ENCODE measurements around the gene TADA2B.
A peak's percentile ranks its signal among the peaks of the same experiment; 100 is the strongest.

The TADA2B gene

DNA sequence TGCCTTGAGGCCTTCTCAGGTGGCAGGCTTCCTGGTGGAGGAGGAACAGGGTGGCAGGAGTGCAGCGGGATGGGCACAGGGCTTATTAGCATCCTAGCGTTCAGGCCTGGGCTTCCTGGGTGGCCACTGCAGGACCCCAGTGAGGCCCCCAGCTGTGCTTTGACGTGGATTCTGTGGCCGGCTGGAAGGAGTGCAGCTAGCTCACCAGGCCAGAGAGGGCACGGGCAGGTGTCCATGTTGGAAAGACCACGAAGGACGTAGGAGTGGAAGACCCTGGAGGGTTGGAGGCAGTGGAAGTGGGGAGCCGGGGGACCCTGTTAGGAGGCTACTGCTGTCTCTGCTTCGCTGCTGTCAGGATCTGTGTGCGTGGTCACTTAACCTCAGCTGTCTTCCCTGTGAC, 13.3 kb upstream of the TADA2B start:
- DNase-seq (ENCODE audit: low read depth), result no peak
- TF ChIP-seq, protein P1, sequence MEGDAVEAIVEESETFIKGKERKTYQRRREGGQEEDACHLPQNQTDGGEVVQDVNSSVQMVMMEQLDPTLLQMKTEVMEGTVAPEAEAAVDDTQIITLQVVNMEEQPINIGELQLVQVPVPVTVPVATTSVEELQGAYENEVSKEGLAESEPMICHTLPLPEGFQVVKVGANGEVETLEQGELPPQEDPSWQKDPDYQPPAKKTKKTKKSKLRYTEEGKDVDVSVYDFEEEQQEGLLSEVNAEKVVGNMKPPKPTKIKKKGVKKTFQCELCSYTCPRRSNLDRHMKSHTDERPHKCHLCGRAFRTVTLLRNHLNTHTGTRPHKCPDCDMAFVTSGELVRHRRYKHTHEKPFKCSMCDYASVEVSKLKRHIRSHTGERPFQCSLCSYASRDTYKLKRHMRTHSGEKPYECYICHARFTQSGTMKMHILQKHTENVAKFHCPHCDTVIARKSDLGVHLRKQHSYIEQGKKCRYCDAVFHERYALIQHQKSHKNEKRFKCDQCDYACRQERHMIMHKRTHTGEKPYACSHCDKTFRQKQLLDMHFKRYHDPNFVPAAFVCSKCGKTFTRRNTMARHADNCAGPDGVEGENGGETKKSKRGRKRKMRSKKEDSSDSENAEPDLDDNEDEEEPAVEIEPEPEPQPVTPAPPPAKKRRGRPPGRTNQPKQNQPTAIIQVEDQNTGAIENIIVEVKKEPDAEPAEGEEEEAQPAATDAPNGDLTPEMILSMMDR (conservative IDR thresholded peaks at IDR 0.05; ENCODE audit: low read length), result no peak

DNA sequence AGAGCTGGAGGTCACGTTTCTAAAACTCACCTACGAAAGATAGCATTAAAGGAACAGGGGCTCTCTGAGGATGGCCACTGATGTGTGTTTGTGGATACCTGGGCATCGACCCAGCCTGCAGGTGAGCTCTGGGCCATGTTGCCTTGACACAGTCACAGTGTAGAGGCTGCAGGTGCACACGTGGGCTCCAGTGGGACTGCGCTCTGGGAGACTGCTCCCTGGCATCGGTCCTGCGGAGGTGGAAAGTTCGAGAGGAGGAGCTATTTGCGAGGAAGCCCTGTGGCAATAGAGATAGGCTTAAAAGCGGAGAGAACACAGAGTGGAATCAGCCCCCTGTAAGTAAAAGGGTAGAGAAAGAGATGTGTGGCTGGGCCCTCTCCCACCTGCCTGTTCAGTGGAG, 12.3 kb upstream of the TADA2B start:
- TF ChIP-seq, protein P1 (conservative IDR thresholded peaks at IDR 0.05; ENCODE audit: low read length), result no peak
- DNase-seq (ENCODE audit: low read depth), result no peak

More for the DNA sequence above, 13.3 kb upstream of the TADA2B start:
- no peak overlapping the region for H3K4me3 ChIP-seq (ENCODE audit: low read length)

DNA sequence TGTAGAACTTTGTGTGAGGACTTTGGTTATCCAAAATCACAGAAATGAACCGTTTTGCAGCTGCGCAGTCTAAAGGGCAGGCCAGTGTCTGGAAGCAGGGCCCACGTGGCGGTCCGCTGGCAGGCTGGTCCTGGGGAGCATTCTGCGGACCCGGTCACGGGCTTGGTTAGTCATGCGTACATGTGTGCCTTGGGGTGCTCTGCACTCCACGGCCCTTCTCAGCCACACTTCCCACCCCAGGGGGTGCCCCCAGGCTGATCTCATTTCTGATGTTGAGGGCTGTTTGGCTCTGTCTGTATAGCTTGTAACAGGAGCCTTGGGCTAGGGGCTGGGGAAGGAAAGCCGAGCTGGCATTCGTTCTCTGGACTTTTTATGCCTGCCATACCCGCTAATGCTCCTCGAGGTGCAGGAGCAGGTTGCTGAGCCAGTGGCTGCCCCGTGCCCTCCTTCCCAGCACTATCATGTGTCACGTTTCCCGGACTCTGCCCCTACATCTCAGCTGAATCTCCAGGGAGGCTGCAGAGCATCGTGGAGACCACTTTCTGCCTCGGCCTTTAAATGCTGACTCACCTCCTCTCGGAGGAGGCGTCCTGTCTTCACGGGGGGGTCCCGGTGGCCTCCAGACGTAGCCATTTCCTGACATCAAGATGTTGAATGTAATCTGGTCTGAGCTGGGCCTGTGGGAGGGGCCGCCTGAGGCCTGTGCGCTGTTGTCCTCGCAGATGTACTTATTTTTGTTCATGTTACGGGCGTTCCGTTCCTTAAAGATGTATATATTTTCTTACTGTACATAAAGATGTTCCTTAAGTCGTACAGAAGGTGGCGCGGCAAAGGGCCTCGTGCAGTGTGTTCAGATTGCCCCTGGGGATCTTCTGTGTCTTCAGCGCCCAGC, 11.4 kb upstream of the TADA2B start:
- no peak overlapping the region for H3K4me3 ChIP-seq (ENCODE audit: low read length)
- TF ChIP-seq, protein P1 (conservative IDR thresholded peaks at IDR 0.05; ENCODE audit: low read length), result no peak
- DNase-seq (ENCODE audit: low read depth), result no peak

More for the DNA sequence above, 12.3 kb upstream of the TADA2B start:
- no peak overlapping the region for H3K4me3 ChIP-seq (ENCODE audit: low read length)

DNA sequence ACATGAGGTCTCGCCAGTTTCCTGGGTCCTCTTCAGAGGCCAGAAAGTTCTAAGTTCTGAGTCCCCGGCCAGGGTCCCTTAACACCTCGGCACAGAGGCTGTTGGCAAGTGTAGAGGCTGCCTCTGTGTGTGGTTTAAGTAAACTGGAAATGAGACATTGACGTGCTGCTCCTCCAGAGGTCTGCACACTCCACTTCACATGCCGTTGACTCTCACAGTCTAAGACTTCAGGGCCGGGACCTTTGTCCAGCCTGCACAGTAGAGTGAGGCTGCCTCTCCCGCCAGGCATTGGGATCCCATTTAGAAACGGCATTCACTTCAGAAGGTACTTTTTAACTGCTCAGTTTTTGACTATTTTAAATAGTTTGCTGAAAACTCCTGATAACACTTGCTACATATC, 10.6 kb upstream of the TADA2B start:
- DNase-seq (ENCODE audit: low read depth), result no peak
- TF ChIP-seq, protein P1 (conservative IDR thresholded peaks at IDR 0.05; ENCODE audit: low read length), result no peak
- H3K4me3 ChIP-seq (ENCODE audit: low read length), result no peak overlapping the region

DNA sequence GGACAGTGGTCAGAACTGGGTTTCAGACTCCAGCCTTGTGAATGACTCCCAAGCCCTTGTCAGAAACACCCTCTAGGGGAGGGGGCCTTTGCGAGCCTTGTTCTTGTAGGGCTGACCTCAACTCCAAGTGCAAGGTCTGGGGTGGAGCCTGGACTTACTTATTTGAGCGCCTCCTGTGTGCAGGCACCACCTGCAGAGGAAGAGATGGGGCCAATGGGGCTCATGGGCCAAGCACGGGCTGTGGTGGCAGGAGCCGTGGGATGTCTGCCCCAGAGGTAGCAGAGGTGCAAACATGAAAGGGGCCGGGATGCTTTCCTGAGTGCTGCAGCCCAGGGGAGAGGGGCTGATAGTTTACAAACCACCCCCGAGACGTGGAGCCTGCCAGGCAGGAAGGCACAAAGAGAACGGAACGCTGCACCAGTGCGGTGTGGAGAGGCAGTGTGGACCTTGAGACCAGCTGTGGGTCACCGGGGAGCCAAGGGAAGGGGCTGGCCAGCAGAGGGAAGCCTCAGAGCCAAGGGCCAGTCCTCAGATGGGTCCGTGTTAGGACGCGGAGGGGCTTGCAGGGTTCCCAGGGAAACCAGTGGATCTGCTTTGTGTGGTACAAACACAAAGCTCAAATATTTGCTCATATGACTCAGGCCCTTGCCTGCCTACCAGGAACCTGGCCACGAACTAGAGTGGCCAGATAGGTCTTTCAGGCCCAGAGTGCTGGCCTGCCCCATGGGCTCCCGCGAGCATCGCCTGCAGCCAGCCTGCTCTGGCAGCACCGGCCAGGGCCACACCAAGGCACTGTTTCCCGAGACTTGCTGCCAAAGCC, 8.7 kb upstream of the TADA2B start:
- H3K4me3 ChIP-seq (ENCODE audit: low read length), result no peak overlapping the region
- DNase-seq (ENCODE audit: low read depth), result peak; percentile 60
- TF ChIP-seq, protein P1 (conservative IDR thresholded peaks at IDR 0.05; ENCODE audit: low read length), result no peak

DNA sequence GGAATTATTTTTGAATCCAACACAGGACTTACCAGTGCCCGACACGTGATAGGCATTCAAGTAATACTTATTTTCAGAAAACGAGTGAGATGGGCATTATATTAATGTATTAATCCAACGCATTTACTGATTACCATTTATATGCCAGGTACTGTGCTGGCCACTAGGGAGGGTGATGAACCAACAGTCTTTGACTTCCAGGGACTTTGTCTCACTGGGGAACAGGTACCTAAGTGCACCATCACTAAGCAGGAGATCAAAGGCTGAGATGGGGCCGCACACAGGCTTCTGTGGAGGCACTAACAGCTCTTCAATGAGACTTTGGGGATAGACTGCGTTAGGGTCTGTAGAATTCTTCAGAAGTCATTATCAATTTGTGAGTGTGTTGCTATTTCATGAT, 5.7 kb upstream of the TADA2B start:
- H3K4me3 ChIP-seq (ENCODE audit: low read length), result no peak overlapping the region
- DNase-seq (ENCODE audit: low read depth), result no peak
- TF ChIP-seq, protein P1 (conservative IDR thresholded peaks at IDR 0.05; ENCODE audit: low read length), result no peak
